NCI-H2196 (cell line): Measurements from ENCODE around the gene PITX3.
A peak's percentile ranks its signal among the peaks of the same experiment; 100 is the strongest.
"Not testable (repeated sequence)": the region's sequence is repeated elsewhere in the genome, so short reads cannot be mapped to it uniquely, and the experiment has no call there.

Experiments
- DNase-seq: peaks from one replicate; lab custom pipeline; 2025; ENCODE audit not compliant: unreplicated experiment; lab: John Stamatoyannopoulos, UW

The PITX3 gene

DNA sequence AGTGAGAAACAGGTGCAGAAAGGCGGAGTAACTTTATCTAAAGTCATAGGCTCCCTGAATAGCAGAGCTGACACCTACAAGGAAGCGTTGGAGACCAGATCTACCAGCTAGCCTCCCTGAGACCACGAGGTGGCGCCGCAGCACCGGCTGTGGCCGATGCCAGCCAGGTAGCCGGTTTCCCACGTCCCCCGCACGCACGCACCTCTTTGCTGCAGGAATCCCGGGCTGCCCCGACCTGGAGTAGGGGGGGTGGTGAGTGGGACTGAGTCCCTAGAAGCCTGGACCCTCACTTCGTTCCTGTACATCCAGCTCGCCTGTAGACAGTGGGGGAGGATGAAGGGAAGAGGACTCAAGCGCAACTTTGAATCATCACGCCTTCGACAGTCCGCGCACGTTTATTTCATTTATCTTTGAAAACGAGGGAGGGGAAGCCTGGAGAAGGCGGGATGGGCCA is 11.5 kb downstream of the PITX3 start:
- DNase-seq = peak; percentile 68

DNA sequence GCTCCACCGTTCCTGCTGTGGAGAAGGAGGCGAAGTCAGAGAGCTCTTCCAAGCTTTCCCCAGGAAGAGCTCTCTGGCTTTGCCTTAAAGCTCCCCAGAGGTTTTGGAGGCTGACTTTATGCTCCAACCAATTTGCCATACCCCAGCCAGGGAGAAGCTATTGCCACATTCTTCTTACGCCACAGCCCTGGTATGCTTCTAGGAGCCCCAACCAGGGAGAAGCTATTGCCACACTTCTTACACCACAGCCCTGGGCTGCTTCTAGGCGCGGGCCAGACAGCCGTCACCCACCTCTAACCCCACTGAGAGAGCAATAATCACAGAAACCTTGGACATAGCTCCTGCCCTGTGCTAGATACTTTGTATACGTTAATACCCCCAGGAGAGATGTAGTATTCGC is 14.3 kb downstream of the PITX3 start:
- DNase-seq = no peak

DNA sequence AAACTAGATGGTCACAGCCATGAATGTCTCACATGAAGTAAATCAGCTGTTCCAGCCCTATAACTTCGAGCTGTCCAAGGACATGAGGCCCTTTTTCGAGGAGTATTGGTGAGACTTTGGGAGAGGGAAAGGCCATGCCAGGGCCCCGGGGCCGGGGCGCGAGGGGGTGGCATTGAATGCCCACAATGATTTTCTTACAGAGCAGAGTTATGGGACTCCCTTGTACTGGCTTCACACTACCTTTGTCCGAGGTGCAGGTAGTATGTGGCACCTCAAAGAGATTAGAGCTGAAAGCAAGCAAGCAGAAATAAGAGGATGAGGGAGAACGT is 14.8 kb downstream of the PITX3 start:
- no peak for DNase-seq

DNA sequence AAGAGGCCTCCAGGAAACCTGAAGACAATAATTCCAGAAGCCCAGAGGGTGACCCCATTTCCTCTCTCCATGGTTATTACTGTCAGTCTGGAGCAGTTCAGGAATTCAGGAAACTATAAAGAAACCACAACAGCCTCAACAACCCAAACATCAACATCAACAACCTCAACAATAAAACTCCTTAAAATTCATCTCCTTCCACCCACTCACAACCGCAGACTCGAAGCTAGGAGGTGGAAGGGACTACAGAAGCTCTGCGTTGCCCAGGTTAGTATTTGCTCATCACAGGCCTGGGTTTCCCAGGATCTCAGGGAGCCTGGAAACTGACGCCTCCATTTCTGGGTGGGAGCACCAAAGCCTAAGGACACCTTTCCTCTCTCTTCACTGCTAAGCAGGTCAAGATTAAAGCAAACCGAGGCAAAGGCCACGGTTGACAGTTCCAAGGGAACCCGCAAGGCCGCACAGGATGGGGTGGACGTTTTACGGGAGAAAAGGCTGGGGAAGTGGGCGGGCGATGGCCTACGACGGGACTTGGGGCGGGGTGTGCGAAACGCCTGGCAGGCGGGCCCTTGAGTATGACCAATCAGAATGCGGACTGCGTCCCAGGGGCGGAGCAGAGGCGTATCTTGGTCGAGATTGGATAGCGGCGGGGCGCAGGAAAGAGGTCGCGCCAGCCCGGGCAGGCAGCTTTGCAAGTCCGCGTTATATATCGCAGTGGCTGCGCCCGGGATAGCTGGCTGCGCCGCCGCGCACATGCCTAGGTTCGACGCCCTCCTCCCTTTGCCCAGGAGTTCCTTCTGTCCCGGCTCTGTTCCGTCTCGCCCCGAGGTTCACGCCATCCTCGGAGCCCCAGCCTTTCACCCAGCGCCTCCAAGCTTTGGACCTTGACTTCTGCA is 15.4 kb downstream of the PITX3 start, which contains the start of gene ELOVL3:
Gene ELOVL3, plus strand, starts transcription at position 654 of the 896 bp plus-strand sequence. CDS start 250 bp downstream, outside the sequence.
- DNase-seq = peak; percentile 83

DNA sequence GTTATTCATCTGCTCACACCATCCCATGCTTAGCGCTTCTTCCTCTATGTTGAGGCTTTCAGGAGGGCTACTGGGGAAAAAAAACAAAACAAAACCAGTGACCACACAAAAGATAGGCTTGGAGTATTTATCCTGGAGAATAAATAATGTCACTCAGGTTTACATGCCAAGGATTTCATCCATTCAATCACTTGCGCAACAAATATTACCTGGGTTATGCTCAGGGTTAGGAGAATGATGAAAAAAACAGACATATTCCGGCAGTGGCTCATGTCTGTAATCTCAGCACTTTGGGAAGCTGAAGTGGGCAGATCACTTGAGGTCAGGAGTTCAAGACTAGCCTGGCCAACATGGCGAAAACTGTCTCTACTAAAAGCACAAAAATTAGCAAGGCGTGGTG is 18.5 kb downstream of the PITX3 start:
- no peak for DNase-seq

DNA sequence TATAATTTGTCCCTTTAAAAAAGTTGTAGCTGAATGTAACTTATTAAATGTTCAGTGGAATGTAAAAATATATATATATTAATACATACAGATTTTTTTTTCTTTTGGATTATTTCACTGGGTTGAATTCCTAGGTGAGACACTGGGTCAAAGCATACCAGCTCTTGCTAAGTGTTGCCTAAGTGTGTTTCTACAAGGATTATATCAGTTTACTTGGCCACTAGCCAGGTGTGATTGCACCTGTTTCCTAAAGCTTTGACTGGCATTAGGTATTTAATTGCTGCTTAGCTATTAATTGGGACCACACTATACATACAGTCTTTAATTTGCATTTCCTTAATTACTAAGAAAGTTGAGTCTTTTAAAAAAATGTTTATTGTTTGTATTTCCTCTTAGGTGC is 20.7 kb downstream of the PITX3 start:
- DNase-seq = peak; percentile 25

DNA sequence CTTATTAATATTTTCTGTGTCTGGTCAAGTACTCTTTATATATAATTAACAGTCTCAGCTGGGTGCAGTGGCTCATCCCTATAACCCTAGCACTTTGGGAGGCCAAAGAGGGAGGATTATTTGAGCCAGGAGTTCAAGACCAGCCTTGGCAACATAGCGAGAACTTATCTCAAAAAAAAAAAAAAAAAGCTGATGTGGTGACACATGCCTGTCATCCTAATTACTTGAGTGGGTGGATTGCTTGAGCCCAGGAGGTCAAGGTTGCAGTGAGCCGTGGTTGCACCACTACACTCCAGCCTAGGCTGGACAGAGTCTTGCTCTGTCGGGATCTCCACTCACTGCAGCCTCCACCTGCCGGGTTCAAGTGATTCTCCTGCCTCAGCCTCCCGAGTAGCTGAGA is 21.9 kb downstream of the PITX3 start:
- no peak for DNase-seq

DNA sequence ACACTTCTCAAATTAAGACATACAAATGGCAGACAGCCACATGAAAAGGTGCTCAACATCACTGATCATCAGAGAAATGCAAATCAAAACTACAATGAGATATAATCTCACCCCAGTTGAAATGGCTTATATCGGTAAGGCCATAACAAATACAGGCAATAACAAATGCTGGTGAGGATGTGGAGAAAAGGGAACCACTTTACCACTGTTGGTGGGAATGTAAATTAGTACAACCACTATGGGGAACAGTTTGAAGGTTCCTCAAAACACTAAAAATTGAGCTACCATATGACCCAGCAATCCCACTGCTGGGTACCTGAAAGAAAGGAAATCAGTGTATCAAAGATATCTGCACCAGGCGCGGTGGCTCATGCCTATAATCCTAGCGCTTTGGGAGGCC is 27.7 kb downstream of the PITX3 start:
- not testable (repeated sequence) for DNase-seq

DNA sequence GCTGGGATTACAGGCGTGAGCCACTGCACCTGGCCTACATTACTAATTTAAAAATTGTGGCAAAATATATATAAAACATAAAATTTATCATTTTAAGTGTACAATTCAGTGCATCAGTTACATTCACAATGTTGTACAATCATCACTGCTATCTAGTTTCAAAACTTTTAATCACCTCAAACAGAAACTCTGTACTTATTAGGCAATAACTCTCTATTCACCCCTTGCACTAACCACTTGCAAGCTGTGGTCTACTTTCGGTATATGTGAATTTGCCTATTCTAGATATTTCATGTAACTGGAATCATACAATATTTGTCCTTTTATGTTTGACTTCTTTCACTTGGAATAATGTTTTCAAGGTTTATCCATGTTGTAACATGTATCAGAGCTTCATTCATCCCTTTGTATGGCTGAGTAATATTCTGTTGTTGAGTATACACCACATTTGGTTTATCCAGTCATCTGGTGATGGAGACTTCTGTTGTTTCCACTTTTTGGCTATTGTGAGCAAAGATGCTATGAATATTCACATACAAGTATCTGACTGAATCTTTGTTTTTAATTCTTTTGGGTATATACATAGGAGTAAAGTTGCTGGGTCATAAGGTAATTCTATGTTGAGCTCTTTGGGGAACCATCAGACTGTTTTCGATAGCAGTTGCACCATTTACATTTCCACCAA is 29.6 kb downstream of the PITX3 start:
- no peak for DNase-seq

DNA sequence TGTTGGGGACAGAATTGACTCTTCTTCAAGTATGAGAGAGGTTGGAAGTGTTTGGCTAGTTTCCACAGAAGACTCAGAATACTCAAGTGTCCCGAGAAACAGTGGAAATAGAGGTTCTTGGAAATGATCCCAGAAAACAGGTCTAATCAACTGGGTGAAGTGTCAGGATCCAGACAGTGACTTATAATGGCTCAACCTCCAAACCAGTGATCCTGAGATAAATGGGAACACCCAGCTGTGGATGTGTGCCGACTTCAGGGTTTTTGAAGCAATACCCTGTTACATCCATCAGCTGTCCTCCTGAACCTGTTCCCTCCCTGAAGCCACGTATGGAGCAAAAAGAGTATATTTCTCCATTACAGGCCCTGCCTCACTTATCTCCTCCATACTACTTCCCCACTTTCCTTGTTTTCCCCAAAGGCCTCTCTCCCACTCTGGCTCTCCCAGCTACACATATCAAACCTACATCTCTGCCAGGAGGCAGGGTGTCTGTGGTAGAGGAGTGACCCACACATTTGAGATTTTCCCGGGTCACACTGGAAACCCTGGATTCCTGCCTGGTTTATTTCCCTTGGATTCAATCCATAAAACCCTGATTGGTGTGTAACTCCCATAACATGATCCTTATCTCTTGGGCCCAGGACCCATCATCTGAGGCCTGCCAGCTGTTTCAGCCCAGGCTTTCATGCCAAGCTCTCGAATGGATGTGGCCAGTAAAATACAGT is 32.8 kb downstream of the PITX3 start:
- no peak for DNase-seq

DNA sequence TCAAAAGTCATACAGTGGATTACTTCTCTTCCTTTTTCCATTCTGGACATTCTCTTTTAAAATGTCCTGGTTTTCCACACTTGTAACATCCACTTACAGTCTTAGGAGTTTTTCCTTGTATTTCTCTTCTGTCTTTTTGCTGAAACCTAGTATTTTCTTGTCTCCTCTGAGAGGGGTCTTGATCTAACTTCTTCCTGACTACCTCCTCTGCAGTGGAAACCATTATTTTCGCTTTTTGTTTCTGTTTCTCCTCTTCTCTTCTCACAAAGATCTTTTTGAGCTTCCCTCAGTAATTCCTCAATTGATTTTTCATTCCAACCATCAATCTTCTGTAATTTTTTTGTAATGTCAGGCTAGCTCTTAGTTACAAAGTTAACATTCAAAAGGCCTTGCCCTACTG is 38.9 kb downstream of the PITX3 start:
- no peak for DNase-seq

DNA sequence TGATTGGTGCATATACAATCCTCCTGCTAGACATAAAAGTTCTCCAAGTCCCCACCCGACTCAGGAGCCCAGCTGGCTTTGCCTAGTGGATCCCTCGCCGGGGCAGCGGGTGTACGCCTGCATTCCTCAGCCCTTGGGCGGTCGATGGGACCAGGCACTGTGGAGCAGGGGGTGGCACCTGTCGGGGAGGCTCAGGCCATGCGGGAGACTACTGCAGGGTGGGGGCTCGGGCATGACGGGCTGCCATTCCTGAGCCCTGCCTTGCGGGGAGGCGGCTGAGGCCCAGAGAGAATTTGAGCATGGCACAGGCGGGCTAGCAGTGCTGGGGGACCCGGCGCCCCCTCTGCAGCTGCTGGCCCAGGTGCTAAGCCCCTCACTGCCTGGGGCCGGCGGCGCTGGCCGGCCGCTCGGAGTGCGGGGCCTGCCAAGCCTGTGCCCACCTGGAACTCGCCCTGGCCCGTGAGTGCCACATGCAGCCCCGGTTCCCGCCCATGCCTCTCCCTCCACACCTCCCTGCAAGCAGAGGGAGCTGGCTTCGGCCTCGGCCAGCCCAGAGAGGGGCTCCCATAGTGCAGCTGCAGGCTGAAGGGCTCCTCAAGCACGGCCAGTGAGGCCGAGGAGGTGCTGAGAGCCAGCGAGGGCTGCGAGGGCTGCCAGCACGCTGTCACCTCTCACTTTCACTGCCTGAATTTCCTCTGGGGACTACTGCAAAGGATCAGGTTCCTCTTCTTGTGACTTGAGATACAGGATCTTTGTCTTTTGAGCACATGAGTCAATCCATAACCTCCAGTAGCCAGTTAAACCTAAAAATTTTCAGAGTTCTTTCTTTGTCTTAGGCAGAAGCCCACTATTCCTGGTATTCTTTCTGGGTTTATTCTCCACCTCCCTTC is 40.3 kb downstream of the PITX3 start:
- no peak for DNase-seq

DNA sequence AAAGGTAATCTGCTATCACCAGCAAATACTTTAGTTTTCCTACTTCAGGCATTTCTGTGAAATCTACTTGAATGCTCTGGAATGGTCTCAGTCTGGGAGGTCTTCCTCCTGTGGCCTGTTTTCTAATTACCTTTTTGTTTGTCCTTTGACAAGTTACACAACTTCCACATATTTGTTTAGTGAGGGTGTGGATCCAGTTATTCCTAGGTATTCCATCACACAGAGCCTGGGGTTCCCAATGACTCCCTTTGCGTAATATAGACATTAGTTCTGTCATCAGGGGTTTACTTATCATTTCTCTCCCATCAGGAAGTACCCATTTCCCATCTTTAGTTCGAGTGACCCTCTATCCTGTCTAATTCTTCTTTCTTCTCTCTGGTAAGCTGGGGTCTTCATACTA is 43.3 kb downstream of the PITX3 start:
- DNase-seq = no peak

DNA sequence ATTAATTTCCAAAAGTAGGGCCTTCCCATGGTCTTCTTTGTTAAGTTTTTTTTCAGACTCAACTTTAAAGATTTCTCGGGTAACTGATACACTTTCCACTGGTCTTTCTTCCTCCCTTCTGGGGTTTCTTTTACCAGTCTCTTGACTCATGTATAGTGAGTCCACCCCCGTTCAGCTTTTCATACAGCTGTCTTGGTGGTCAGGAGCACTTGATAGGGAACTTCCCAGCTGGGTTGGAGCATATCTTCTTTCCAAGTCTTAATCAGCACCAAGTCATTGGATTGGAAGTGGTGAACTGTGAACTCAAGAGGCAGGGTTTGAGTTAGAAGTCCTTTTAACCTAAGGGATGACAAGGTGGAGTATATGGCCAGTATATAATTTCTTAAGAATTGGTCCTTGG is 44.4 kb downstream of the PITX3 start:
- DNase-seq = no peak

DNA sequence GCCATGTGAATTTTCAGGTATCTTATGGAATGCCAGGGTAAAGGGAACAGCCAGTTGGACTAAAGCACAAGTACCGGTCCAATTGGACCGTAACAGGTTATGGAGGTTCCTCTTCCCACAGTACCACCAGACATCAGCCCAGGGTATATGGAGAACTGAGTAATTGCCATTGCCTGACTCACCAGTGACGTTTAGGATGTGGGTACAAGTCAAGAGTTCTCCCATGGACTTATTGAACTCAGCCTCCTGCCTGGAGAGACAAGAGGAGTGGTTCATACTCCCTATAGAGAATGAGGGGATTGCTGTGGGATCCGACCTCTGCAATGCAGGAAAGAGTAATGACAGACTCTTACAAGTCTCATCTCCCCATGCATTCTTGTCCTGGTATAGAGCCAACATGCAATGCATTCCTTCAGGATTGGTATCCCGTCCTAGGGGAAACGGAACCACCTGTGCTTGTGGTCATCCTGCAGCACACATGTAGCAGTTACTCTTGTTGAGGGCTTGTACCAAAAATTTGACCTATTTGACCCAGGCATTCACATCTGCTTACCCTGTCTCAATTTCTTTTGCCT is 45.9 kb downstream of the PITX3 start:
- no peak for DNase-seq

DNA sequence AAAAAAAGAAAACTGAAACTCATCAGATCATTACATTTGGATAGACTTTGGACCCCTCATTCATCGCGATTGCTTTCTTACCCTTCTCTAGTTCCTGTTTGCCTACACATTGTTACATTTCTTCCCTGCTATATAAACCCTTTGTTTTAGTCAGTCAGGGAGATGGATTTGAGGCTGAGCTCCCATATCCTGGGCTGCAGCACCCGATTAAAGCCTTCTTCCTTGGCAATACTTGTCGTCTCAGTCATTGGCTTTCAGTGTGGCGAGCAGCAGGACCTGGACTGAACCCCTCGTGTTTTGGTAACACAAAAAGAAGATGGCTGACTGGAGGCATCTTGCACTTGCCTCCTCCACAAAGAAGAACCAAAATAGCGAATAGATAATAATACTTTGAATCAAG is 49.4 kb downstream of the PITX3 start:
- no peak for DNase-seq

DNA sequence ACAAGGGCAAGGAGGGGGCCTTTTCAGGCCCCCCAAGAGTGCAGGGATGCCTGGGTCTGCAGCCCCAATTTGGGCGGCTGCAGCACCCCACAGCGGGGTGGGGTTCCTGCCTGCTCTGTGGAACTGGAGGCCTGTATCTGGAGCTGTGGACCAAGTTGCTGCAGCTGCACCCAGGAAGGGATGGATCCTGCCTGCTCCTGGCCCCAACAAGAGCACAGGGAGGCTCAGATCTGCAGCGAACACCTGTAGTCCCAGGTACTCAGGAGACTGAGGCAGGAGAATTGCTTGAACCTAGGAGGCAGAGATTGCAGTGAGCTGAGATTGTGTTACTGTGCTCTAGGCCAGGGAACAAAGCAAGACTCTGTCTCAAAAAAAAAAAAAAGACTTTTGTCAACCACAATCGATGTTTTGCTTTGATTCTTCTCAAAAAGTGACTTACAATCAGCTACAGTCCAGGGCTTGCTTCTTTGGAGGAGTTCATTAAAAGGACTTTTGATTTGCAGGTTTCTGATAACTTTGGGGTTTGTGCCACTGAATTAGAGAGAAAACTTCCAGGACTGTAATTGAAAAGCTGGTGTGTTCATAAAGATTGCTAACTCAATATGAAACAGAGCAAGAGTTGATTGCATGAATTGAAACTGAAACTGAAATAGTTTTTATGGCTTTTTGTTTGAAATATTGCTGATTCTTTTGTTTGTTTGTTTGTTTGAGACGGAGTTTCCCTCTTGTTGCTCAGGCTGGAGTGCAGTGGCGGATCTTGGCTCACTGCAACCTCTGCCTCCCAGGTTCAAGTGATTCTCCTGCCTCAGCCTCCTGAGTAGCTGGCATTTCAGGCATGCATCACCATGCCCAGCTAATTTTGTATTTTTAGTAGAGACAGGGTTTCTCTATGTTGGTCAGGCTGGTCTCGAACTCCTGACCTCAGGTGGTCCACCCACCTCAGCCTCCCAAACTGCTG is 52.1 kb downstream of the PITX3 start:
- not testable (repeated sequence) for DNase-seq

DNA sequence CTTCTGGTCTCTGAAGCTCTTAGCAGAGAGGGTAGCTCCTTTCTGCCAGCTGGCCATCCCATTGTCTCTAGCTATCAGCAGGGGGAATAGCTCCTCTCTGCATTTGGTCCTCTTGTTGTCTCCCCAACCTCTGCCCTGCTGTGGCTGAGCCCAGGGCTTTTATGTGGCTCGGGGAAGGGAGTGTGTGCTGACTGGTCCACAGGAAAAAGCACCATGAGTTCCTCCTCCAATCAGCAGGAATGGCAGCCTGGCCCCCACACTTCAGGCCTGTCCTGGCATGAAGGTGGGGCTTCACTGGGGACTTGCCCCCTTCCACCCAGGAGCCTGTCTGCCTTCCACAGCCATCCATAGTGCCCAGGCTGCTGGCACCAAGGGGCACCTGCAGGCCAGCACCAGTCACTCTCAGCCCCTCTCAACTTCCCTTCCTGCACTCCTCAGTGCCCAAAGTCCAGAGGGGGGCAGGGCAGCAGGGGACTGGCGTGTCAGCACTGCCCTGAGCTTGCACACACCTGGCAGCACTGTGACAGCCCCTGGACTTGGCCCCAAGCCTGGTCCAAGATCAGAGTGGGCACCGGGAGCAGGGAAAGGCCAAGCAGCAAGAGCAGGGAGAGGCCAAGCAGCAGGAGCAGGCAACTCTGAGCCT is 52.9 kb downstream of the PITX3 start:
- DNase-seq = no peak
